NCI-H2029 (cell line): ENCODE measurements around the gene TTC34.
"Not testable (repeated sequence)": the region's sequence is repeated elsewhere in the genome, so short reads cannot be mapped to it uniquely, and the experiment has no call there.

Source experiments
- DNase-seq: peaks from one replicate; lab custom pipeline; 2025; lab: John Stamatoyannopoulos, UW

TTC34 gene

DNA sequence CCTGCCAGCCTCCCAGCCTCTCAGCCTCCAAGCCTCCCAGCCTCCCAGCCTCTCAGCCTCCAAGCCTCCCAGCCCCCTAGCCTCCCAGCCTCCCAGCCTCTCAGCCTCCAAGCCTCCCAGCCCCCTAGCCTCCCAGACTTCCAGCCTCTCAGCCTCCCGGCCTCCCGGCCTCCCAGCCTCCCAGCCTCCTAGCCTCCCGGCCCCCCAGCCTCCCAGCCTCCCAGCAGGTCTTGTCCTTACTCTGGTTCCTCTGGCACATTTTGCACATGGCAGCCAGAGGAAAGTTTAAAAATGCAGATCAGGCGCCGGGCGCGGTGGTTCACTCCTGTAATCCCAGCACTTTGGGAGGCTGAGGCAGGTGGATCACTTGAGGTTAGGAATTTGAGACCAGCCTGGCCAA is 2.5 kb downstream of the TTC34 start:
- not testable (repeated sequence) for DNase-seq

DNA sequence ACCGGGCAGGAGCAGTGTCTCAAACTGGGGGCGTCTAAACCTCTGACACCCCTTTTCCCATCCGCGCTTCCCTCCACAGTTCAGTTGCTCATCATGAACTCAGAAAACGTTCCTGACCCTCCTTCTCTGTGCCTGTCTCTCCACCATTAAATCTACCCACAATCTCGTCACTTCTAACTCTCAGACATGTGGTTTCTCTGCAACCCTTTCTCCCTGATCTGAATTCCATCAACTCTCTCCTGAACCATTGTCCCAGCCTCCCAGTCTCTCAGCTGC is 3.8 kb downstream of the TTC34 start:
- no peak for DNase-seq

DNA sequence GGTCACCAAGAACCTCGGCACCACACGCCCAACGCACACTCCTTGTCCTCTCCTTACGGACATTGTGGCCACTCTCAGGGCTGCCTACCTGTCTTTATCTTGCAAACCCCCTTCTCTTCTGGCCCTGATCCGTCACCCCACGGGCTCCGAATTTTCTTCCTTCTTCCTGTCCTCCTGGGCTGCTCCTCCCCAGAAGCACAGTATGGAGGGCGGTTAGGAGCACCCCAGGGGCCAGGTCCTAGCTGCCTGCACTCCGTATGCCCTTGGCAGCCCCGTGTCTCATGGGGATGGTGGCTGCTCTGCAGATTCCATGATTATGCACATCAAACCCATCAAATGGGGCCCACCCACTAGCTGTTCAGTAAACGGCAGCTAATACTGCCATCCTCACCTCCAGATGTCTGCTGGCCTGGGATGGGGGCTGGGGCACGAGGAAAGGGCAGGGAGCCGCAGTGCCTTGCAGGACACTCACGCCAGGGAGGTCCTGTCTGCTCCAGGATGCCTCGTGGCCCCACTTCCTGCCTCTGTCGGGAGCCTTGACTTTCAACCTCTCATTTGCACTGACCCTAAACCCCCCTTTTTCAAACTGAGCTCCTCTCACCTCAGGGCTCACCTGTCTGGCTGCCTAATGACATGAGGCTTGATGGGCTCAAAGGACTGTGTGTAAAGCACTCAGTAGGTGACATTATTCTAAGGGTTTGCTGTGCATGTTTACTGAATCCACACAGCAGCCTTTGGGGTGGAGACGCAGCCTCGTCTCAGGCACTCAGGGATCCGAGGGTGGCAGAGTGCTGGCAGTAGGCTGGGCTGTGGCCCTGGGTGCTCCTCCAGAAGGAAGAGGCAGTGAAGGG is 4.4 kb downstream of the TTC34 start:
- no peak for DNase-seq

DNA sequence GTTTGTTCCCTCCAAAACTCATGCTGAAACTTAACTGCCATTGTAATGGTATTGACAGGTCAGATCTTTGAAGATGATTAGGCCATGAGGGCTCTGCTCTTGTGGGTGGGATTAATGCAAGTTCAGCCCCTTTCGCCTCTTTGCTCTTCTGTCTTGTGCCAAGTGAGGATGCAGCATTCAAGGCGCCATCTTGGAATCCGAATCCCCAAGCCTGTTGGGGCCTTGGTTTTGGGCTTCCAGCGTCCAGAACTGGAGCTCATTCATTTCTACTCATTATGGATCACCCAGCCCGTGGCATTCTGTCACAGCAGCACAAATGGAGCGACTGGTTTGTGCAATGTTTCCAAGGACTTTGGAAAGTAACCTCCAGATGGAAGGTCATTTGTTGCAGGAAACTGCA is 5.6 kb downstream of the TTC34 start:
- DNase-seq: no peak

DNA sequence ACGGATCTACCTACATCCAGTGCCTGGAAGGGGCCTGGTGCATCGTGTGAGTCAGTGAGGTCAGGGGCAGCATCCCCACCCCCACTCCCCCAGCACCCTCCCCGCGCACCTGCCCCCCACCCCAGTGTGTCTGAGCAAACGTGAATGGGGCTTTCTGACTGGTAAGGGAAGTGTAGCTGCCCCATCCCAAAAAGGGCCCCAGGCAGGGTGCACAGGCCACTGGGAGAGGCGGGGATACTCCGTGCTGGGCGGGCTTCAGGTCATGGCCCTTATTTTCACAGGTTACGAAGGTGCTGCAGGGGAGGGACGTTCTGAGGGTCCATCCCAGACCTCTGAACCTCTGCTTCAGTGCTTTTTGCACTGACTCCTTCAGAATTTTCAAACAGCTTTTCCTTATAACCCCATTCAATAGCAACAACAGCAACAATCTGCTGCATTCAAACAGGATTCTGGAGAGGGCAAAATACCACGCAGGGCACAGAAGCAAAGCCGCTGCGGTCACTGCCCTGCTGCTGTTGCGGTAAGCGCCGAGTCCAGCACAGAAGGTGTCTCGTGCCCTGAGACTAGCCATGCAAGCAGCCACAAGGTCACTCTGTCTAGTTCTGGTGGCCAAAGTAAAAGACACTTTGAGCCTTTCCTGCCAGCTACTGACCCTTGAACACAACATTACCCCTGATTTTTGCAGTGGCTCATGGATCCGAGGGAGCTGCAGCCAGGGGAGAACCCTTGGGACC is 10.3 kb downstream of the TTC34 start:
- no peak for DNase-seq

DNA sequence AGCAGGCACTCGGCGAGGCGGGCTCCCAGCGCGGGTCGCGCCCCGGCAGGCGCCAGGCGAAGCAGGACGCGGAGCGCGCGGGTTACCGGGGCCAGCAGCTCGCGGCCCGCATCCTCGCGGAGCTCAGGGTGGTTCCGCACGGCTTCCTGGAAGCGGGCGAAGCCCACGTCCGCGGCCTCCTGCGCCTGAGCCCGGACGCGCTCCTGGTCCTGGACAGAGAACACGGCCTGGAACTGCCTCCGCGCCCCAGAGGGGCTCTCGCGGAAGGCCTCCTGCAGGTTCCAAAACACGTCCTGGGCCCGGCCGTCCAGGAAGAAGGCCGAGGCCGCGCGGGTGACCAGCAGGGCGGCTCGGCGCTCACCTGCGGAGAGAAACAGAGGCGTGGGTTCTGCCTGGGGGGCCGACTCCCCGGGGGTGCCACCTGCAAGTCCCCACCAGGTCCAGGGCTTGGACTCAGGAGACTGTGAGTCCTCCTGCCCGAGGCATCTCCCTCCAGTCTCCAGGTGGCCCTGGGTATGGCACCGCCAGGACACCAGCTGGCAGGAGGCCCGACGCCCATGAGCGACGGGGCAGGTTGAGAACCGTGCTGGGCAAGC is 11.4 kb downstream of the TTC34 start:
- DNase-seq: no peak

DNA sequence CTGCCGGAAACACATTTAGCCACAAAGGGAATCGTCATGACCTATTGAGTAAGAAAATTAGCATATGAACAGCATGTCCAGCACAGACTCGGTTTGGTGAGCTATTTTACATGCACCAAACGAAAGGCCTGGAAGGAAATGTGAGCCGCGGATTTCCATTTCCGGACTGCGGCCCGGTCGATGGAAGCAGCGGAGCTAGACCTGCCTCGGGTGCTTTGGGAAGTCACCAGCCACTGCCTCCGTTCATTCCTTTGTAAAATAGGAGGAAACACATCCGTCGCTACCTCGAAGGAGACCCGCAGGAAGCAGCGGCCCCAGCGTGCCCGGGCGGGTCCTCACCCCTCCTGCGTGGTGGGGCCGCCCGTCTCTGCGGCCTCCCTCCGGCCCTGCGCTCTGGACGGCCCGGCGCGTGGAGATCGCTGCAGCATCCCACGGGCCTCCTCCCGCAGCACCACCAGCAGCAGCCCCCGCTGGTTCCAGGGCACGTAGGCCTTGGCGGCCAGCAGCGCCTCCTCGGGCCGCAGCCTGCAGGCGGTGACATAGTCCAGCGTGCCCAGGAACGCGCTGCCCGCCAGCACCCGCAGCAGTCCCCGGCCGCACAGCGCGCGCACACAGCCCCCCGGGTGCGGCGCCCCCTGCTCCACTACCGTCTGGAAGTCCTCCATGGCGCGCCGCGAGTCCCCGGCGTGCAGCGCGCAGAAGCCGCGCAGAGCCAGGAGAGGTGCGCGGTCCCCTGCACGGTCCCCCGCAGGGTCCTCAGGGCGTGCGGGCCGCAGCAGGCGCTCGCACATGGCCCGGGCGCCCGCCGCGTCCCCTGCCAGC is 12.1 kb downstream of the TTC34 start:
- DNase-seq: no peak

DNA sequence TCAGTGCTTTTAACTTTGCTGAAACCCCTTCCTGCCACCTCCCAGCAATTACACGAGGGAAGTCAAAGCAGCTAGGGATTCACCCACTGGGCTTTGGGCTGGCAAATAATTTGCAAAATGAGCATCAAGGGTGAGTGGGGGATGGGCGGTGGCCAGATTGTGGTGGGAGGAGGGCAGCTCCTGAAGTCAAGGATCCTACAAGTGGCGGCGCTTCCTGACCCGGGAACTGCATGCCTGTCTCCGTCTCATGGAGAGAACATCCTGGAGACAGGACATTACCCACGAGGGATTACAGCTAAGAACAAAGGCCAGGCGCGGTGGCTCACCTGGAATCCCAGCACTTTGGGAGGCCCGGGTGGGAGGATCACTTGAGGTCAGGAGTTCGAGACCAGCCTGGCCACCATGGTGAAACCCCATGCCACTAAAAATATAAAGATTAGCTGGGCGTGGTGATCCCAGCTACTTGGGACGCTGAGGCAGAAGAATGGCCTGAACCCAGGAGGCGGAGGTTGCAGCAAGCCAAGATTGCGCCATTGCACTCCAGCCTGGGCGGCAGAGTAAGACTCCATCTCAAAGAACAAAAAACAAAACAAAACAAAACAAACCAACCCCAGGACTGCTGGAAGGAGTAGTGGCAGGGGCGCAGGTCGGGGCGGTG is 12.9 kb downstream of the TTC34 start:
- DNase-seq: no peak

DNA sequence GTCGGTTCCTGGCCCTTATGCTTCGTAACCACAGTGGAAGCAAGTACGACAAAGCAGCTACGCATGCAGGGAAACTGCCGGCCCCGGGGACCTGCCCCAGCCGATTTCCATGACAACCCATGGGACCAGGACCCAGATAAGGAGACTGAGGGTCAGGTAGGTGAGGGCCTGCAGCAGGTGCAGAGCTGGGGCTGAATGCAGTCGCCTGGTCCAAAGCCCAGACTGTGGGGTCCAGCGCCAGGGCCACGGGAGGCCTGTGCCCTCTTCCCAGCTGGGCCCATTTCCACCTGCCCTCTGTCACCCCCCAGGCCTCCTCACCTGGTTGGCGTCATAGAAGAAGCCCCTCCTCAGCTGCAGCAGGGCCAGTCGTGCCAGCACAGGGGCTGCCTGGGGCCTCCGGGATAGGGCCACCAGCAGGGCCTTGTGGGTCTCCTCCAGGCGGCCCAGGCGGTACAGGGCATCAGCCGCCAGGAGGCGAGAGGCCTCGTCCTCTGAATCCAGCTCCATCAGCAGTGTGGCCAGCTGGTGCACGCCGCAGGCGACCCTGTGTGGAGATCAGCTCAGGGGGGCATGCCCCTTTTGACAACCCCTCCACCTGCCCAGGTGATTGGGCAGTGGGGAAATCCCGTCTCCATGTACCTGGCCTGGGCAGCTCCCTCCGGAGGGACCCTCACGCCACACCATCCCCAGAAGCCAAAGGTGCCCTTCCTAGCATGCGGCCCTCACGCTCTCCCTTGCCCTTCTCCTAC is 14.2 kb downstream of the TTC34 start:
- DNase-seq: no peak

DNA sequence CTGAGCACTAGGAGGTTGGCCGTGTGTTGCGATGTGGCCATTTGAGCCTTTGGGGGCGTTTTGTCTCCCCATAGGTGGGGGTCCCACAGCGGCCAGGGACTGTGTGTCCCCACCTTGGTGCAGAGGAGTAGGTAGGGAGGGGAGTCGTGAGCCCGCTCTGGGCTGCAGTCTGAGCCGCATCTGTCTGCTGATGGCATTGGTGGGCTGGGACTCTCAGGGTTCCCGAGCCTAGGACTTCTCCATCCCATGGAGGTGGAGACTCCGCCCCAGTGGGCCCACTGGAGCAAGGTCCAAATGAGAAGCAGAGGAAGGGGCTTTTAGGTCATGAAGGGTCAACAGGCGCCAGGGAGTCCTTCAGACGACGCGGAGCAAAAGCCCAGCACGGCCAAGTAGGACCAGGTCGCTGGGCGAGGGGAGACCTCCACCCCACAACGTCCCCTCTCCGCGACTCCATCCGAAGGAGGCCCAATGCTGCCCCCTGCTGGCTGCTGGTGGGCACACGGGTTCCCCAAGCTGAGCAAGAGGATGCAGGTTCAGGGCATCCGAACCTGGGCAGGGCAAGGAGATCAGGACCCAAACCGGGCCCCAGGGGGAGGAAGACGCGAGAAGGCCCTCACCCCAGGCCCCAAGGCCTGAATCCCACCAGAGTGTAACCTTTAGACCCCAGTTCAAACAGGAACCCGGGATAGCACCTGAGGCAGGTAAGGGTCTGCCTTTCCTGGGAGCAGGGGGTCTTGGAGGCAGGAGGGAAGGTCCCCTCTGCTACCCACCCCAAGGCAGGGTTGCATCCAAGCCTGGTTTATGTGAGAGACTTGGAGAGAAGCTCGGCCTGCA is 14.9 kb downstream of the TTC34 start:
- DNase-seq: no peak

DNA sequence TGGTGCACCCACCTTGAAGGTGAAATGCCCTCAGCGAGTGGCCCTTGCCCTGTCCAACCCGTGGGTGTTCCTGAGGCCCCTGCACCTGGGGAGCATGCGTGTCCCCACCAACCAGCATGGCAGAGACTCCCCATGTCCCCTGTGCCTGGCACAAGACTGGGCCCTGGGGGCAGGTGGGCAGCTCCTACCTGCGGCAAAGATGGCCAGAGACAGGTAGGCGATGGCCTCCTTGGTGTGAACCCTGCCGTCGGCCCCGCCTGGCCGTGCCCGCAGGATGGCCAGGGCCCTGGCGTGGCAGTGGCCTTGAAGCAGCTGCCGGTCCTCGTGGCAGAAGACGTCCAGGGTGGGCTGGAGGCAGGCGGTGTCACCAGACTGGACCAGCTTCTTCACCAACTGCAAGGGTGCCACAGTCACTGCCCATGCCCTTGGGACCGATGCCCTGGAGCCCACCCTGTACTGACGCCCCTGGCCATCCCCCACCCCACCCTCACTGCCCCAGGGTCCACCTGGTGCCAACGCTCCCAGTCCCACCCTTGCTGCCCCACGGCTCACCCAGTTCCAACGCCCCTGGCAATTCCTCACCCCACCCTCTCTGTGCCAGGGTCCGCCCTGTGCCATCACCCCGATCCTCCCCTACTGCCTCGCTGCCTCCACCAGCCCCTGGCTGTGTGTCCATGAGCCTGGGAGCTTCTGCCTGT is 15.7 kb downstream of the TTC34 start:
- DNase-seq: no peak

DNA sequence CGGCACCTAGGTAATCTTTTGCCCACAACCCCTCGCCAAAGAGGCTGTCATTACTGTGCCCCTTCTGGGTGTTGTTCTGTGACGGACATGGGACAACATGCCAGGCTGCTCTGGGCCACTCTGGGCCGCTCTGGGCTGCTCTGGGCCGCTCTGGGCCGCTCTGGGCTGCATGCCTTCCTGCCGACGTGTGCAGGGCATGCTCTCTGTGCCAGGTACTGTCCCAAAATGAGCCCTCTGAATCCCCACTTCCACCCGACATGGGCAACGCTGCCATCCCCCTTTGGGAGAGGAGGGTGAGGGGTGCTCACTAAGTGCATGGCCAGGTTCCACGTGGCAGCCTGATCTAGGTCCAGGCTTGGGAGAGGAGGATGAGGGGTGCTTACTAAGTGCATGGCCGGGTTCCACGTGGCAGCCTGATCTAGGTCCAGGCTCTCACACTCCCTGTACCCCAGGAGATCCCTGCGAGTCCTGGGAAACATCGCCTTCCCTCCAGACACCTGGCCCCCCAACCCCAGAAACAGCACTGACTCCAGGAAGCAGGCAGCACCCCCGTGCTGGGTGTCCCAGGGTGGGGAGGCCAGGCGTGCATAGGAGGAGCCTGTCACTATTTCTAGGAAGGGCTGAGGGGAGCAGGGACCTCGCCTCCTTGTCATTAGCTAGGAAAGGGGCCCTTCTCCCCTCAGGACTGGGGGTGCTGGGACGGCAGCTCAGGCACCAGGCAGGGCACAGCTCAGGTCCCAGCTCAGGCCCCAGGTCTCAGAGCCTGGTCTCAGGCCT is 16.5 kb downstream of the TTC34 start:
- no peak for DNase-seq

DNA sequence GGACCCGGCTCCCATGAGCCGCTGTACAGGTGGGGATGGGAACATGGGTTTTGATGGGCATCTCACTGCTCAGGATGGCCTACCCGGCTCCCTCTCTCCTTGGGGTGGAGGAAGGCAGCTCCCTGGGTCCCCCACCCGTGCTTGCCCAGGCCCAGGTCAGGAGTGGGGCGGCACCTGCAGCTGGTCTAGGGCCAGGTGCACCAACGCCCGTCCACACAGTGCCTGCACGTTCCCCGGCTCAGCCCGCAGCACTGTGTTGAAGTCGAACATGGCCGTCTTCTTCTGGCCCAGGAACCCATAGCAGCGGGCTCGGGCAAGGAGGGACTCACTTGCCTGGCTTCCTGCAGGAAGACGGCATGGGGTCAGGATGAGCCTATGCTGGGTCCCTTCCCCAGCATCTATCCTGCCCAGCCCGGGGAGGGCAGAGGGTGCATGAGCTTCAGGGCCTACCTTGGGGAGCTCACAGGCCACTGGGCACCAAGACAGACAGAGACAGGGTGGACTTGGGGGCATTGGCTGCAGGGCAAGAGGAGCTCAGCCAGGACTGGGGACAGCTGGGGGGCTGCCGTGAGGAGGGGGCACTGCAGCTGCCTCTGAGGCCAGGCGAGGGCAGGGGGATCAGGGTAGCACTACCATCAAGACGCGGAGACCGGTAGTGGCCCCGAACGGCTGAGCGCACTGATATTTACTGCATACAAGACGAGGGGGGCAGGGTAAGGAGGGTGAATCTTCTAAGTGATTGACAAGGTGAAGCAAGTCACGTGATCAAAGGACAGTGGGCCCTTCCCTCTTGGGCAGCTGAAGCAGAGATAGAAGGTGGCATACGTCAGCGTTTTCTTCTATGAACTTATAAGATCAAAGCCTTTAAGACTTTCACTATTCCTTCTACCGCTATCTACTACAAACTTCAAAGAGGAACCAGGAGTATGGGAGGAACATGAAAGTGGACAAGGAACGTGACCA is 17.8 kb downstream of the TTC34 start:
- no peak for DNase-seq

DNA sequence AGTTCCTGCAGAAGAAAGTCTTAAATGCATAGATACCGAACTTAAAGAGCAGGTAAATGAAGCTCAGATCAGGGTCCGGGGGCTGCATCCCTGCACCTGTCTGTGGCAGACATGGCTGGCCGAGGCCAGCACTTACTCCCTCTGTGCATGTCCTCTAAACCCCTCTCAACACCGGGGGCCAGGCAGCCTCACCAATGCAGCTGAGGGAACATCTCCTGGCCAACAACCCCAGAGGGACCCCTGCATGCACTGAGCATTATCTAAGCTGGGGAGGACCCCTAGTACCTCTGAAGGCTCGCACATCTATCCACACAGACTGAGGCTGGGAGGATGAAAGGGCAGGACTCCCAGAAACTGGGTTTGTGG is 18.4 kb downstream of the TTC34 start:
- no peak for DNase-seq

DNA sequence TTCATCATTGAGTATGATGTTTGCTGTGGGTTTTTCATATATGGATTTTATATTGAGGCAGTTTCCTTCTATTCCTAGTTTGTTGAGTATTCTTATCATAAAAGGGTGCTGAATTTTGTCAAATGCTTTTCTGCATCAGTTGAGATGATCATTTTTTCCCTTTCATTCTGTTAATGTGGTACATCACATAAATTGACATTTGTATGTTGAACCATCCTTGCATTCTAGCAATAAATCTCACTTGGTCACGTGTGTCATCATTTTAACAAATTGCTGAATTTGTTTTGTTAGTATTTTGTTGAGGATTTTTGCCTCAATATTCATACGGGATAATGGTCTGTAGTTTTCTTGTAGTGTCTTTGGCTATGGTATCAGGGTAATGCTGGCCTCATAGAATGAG is 19.9 kb downstream of the TTC34 start:
- DNase-seq: no peak

DNA sequence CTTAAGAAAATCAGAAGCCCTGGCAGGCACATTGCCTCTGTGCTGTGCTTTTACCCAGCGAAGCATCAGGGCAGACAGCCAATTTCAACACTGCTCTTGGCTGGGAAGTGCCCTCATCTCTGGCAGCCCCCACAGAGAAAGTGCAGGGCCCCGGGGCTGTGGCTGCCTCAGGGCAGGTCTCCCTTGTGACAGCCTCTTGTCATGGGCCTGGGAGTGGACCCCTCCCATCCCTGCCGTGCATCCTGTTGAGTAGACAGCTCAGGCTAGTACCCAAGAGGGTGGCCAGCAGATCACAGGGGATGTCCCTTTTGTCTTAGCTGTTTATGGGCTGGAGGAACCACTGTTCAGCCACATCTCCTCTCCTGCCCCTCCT is 23.3 kb downstream of the TTC34 start:
- no peak for DNase-seq

DNA sequence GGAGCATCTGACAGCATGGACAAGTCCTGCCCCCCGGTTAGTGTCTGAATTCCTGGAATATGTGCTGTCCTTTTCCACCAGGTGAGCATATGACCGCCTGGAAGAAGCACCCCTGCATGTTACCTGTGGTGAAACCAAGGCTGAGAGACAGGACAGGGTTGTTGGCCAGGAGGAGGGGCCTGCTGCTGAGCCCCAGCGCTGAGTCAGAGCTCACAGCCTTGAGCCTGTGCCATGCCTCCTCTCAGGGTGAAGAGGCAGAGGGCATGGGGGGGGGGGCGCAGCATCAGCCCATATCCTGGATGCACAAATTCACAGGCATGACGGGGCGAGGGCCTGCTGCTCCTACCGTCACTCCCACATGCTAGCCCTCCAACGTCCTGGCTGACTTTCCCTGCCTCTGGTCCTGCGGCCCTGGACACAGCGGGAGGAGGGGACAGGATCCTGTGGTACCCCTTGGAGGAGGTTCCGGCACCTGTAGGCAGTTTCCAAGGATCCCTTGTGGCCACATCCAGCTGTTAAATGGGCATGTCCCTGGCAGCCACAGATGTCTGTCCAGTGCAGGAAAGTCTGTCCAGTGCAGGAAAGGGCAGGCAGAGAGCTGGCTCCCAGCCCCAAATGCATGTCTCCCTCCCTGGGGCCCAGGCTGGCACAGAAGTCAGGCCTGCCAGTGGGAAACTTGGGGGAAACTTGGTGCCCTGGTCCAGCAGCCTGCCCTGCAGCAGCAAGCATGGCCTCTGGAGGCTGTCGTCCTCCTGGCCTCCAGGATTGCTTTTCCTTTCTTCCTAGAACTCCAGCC is 23.9 kb downstream of the TTC34 start:
- no peak for DNase-seq
